Activated CD8-positive, alpha-beta memory T cell treated with anti-CD3 and anti-CD28 coated beads, Interleukin-2, amount 10 ng/mL, durations not matched to agents 7 days and 5 days (primary cell): ENCODE data around the gene GRM3. TPM values are rescaled to one million over a fixed set of nuclear protein-coding genes. Genes with fewer than 3 reads are reported as not detected.

Experiments
- ATAC-seq: fragments of 150-1000 bp; cut with Tn5 transposase; one replicate; pipeline ENCODE4 v1.10.0; 2021; ENCODE audit warnings: moderate library complexity
- CTCF ChIA-PET: fragments of 350-600 bp; sonication (Branson Sonifier 250); formaldehyde crosslinking; loops from one replicate; lab custom pipeline; 2021; ENCODE audit warnings: antibody characterized with exemption; lab: Charles Lee
- DNase-seq: peaks from one replicate; pipeline ENCODE4 v3.0.0-alpha.2; 2020
- H3K27ac Mint-ChIP-seq: one replicate; pipeline ENCODE4 v1.8.0; 2021; ENCODE audit warnings: mild to moderate bottlenecking, mixed read lengths
- H3K27me3 Mint-ChIP-seq: one replicate; pipeline ENCODE4 v1.8.0; 2021; ENCODE audit warnings: mixed read lengths
- H3K36me3 Mint-ChIP-seq: one replicate; pipeline ENCODE4 v1.8.0; 2021; ENCODE audit warnings: mild to moderate bottlenecking, mixed read lengths
- H3K4me1 Mint-ChIP-seq: one replicate; pipeline ENCODE4 v1.8.0; 2021; ENCODE audit warnings: mixed read lengths
- H3K4me3 Mint-ChIP-seq: one replicate; pipeline ENCODE4 v1.8.0; 2021; ENCODE audit warnings: mild to moderate bottlenecking, moderate library complexity, mixed read lengths
- H3K9me3 Mint-ChIP-seq: one replicate; pipeline ENCODE4 v1.8.0; 2022; ENCODE audit warnings: low read depth, mixed read lengths
- total RNA-seq, 2 experiments: library from RNA; stranded (reverse); gene quantifications; one replicate each; pipeline ENCODE4 v1.2.3, GENCODE V29; 2021

Gene GRM3
- total RNA-seq, 2 experiments from 2014 or later: not detected

DNA sequence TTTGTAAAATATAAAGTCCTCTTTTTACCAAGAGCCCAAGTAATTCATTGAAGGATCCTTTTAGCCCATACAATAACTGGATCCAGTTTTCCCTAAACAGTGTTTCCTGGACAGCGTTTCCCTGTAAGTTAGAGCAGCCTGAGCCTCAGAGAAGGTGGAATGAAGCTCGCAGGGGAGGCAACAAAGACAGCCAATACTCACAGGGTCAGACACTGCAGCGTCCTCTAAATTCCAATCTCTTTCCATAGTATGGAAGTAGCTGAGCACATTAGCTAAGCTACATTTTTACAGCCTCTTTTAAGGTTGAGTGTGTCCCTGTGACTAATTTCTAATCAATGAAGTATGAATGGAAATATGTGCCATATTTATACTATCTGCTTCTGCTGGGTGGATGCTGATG is 193.5 kb downstream of the GRM3 start:
- no peak for DNase-seq
- CTCF ChIA-PET: no interaction called here
- H3K27ac Mint-ChIP-seq: no peak overlapping the region
- H3K4me1 Mint-ChIP-seq: no peaks in the 10 kb centered on the region
- H3K27me3 Mint-ChIP-seq: no peaks in the 10 kb centered on the region
- H3K9me3 Mint-ChIP-seq: no peaks in the 10 kb centered on the region
- H3K36me3 Mint-ChIP-seq: no peaks in the 10 kb centered on the region
- H3K4me3 Mint-ChIP-seq: no peak overlapping the region
- no peak for ATAC-seq

GRCh38 chr7:86844608-86845007 is 200.9 kb downstream of the GRM3 start:
- ATAC-seq (no peak), DNase-seq (no peak)
- Mint-ChIP-seq H3K4me3 (no peak overlapping the region), H3K4me1 (no peaks in the 10 kb centered on the region), H3K27ac (no peak overlapping the region), H3K9me3 (no peaks in the 10 kb centered on the region), H3K27me3 (peaks cover 2% of the 10 kb centered on the region), H3K36me3 (no peaks in the 10 kb centered on the region)
- CTCF ChIA-PET: no interaction called here

DNA sequence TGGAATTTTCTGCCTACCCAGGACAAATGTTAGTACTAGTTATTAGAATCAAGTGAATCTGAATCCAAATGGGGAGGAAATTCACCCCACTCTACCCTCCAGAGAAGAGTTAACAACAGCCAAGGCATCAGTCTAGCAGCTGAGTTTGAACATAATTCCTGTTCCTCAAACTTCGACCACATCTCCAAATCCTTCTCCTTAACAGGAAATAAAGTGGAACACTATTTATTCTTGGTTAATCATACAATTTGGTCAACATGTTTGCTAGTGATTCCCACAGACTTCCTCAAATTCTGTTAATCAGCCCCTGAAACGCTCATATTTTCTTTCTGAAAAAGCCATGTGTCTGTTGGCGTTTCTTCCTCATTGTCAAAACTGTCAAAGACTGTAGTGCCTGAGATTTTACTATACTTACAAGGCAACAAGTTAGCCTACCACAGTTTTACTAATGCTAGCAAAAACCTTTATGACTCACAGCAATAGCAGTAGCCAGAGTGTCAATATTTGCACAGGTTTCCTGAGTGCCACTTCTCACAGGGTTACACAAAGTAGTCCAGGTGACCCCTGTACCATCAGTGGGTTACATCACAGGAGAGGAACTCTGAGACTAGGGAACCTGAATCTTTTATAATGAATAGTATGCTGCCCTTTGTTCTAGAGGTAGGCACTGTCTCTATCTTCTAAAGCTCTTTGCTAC is 202.9 kb downstream of the GRM3 start:
- Mint-ChIP-seq H3K4me1 (no peaks in the 10 kb centered on the region), H3K27me3 (peaks cover 2% of the 10 kb centered on the region), H3K9me3 (no peaks in the 10 kb centered on the region), H3K4me3 (no peak overlapping the region), H3K36me3 (no peaks in the 10 kb centered on the region), H3K27ac (no peak overlapping the region)
- DNase-seq (no peak), ATAC-seq (no peak)
- CTCF ChIA-PET: no interaction called here

- ATAC-seq (no peak), DNase-seq (no peak)
- CTCF ChIA-PET: no interaction called here
- Mint-ChIP-seq H3K9me3 (no peaks in the 10 kb centered on the region), H3K27me3 (peaks cover 2% of the 10 kb centered on the region), H3K36me3 (no peaks in the 10 kb centered on the region), H3K27ac (no peak overlapping the region), H3K4me1 (no peaks in the 10 kb centered on the region), H3K4me3 (no peak overlapping the region)
Measured at GRCh38 chr7:86848226-86848625, 204.5 kb downstream of the GRM3 start.

- Mint-ChIP-seq H3K27ac (no peak overlapping the region), H3K4me1 (no peaks in the 10 kb centered on the region), H3K9me3 (no peaks in the 10 kb centered on the region), H3K4me3 (no peak overlapping the region), H3K36me3 (no peaks in the 10 kb centered on the region), H3K27me3 (peaks cover 2% of the 10 kb centered on the region)
- DNase-seq (no peak), ATAC-seq (no peak)
- CTCF ChIA-PET: no interaction called here
Measured at GRCh38 chr7:86851566-86851965, 207.9 kb downstream of the GRM3 start.

GRCh38 chr7:86863452-86863851 is 219.7 kb downstream of the GRM3 start:
- no peaks in the 10 kb centered on the region for H3K4me1 Mint-ChIP-seq
- DNase-seq (no peak), ATAC-seq (no peak)
- no peaks in the 10 kb centered on the region for H3K9me3 Mint-ChIP-seq
- no peaks in the 10 kb centered on the region for H3K27me3 Mint-ChIP-seq
- no peaks in the 10 kb centered on the region for H3K36me3 Mint-ChIP-seq
- no peak overlapping the region for H3K27ac Mint-ChIP-seq
- no peak overlapping the region for H3K4me3 Mint-ChIP-seq
- CTCF ChIA-PET: no interaction called here

GRCh38 chr7:86867163-86867762 is 223.6 kb downstream of the GRM3 start:
- H3K27me3 Mint-ChIP-seq: no peaks in the 10 kb centered on the region
- H3K4me1 Mint-ChIP-seq: no peaks in the 10 kb centered on the region
- H3K36me3 Mint-ChIP-seq: no peaks in the 10 kb centered on the region
- ATAC-seq (no peak), DNase-seq (no peak)
- no peak overlapping the region for H3K27ac Mint-ChIP-seq
- H3K4me3 Mint-ChIP-seq: no peak overlapping the region
- no peaks in the 10 kb centered on the region for H3K9me3 Mint-ChIP-seq
- CTCF ChIA-PET: no interaction called here

DNA sequence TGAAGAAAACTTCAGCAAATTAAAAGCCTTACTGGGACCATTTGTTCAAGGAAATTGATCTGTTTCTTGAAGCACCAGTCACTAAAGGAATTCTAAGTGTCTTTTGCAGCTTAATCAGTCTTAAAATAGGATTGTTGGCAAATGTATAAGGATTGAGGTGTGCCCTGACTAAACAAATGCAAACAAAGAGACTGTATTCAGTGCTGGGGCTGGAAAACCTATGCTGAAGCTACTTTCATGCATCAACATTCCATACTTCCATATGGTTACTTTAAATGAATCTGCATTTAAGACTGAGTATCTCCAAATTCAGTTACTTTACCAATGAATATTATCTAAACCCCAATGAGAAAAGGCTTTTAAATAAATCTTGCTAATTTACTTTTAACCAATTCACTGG is 232.4 kb downstream of the GRM3 start:
- Mint-ChIP-seq H3K36me3 (no peaks in the 10 kb centered on the region), H3K4me1 (no peaks in the 10 kb centered on the region), H3K27me3 (no peaks in the 10 kb centered on the region), H3K27ac (no peak overlapping the region), H3K4me3 (no peak overlapping the region), H3K9me3 (no peaks in the 10 kb centered on the region)
- DNase-seq: no peak
- CTCF ChIA-PET: no interaction called here
- ATAC-seq: no peak

DNA sequence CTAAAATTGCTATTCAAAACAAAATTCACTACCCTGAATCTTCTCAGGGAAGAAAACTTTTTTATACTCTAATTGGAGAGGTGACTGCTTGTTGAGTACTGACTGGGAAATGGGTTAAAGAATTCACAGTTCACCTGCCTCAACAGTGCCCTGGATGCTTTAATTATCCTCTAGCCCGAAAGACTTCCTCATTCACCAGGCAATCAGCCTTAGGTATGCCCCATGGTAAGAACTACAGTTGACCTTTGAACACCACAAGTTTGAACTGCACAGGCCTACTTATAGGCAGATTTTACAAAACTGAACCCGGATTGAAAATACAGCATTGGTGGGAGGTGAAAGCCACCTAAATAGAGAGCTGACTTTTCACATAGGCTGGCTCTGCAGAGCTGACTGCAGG is 240.4 kb downstream of the GRM3 start:
- Mint-ChIP-seq H3K27me3 (no peaks in the 10 kb centered on the region), H3K4me3 (no peak overlapping the region), H3K36me3 (no peaks in the 10 kb centered on the region), H3K4me1 (no peaks in the 10 kb centered on the region), H3K9me3 (no peaks in the 10 kb centered on the region), H3K27ac (no peak overlapping the region)
- ATAC-seq (no peak), DNase-seq (no peak)
- CTCF ChIA-PET: no interaction called here

DNA sequence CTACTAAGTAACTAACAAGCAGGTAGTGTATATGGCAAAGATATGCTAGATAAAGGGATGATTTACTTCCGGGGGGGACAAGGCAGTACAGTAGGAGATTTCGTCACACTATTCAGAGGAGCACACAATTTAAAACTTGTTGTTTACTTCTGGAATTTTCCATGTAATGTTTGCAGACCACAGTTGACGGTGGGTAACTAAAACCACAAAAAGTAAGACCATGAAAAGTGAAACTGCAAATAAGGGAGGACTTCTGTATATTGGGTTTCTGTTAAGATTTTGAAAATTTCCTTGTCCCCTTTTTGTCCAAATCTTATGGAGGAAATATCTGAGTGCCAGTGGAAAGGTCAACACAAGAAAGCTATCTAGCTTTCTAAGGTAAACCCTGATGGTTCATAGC is 245.8 kb downstream of the GRM3 start:
- Mint-ChIP-seq H3K36me3 (no peaks in the 10 kb centered on the region), H3K4me3 (no peak overlapping the region), H3K27me3 (no peaks in the 10 kb centered on the region), H3K4me1 (peaks cover 4% of the 10 kb centered on the region), H3K27ac (no peak overlapping the region), H3K9me3 (no peaks in the 10 kb centered on the region)
- ATAC-seq: no peak
- no peak for DNase-seq
- CTCF ChIA-PET: no interaction called here

GRCh38 chr7:86898171-86898570 is 254.5 kb downstream of the GRM3 start:
- no peaks in the 10 kb centered on the region for H3K9me3 Mint-ChIP-seq
- CTCF ChIA-PET: no interaction called here
- ATAC-seq: no peak
- H3K27ac Mint-ChIP-seq: no peak overlapping the region
- H3K4me1 Mint-ChIP-seq: peaks cover 1% of the 10 kb centered on the region
- H3K27me3 Mint-ChIP-seq: no peaks in the 10 kb centered on the region
- H3K36me3 Mint-ChIP-seq: no peaks in the 10 kb centered on the region
- H3K4me3 Mint-ChIP-seq: no peak overlapping the region
- no peak for DNase-seq

GRCh38 chr7:86900886-86901285 is 257.2 kb downstream of the GRM3 start:
- DNase-seq: no peak

GRCh38 chr7:86904949-86905834 is 261.5 kb downstream of the GRM3 start:
- CTCF ChIA-PET: interaction anchor here (0.6 to 1.5 kb wide), 8 partner anchors 10 to 1863 kb away, joined by 3 to 7 read pairs (median 3); no protein-coding TSS in a partner anchor
- H3K36me3 Mint-ChIP-seq: no peaks in the 10 kb centered on the region
- H3K27me3 Mint-ChIP-seq: no peaks in the 10 kb centered on the region
- DNase-seq: no peak
- H3K27ac Mint-ChIP-seq: no peak overlapping the region
- H3K4me3 Mint-ChIP-seq: no peak overlapping the region
- no peaks in the 10 kb centered on the region for H3K9me3 Mint-ChIP-seq
- ATAC-seq: no peak
- no peaks in the 10 kb centered on the region for H3K4me1 Mint-ChIP-seq

More at GRCh38 chr7:86900886-86901285, 257.2 kb downstream of the GRM3 start:
- no peak for ATAC-seq
- H3K27ac Mint-ChIP-seq: no peak overlapping the region
- CTCF ChIA-PET: interaction anchor here (0.6 kb wide), 1 partner anchor 16 kb away, joined by 3 read pairs; no protein-coding TSS in a partner anchor
- H3K4me3 Mint-ChIP-seq: no peak overlapping the region
- peaks cover 1% of the 10 kb centered on the region for H3K4me1 Mint-ChIP-seq
- H3K36me3 Mint-ChIP-seq: no peaks in the 10 kb centered on the region
- H3K9me3 Mint-ChIP-seq: no peaks in the 10 kb centered on the region
- no peaks in the 10 kb centered on the region for H3K27me3 Mint-ChIP-seq
